OCI-LY7 (cell line): ENCODE results near the gene RFT1. TPM values are rescaled to one million over a fixed set of nuclear protein-coding genes. Genes with fewer than 3 reads are reported as not detected.

ENCODE experiments used
- BruUV-seq: library from RNA; stranded (reverse); fragments of 400-500 nt; replicated peaks from 2 replicates; lab custom pipeline; 2021; lab: Mats Ljungman, UMichigan
- CTCF ChIA-PET: fragments of 300-600 bp; sonication (Branson Sonifier 250); formaldehyde crosslinking; loops from one replicate; lab custom pipeline; 2022; ENCODE audit warnings: antibody characterized with exemption; ENCODE audit not compliant: unreplicated experiment; lab: Charles Lee
- POLR2A ChIA-PET: fragments of 300-600 bp; sonication (Branson Sonifier 250); formaldehyde crosslinking; loops from one replicate; lab custom pipeline; 2022; ENCODE audit warnings: antibody characterized with exemption; lab: Charles Lee
- DNase-seq: peaks from one replicate; pipeline ENCODE4 v3.0.0-alpha.2; 2015; ENCODE audit warnings: low spot score
- H2AFZ ChIP-seq: fragments of 200-600 bp; sonication (generic), shearing (Covaris generic); 2 replicates; pipeline ENCODE4 v1.6.1; 2014; ENCODE audit warnings: mild to moderate bottlenecking, antibody characterized with exemption, low read length, moderate library complexity
- H3K27ac ChIP-seq: fragments of 200-600 bp; sonication (generic); 2 replicates; pipeline ENCODE4 v1.5.1; 2014; ENCODE audit warnings: mixed run types, low read depth, mild to moderate bottlenecking, moderate library complexity, low read length, inconsistent platforms; ENCODE audit not compliant: poor library complexity, severe bottlenecking
- H3K36me3 ChIP-seq: fragments of 200-600 bp; sonication (generic); 2 replicates; pipeline ENCODE4 v1.6.1; 2014; ENCODE audit warnings: mild to moderate bottlenecking, antibody characterized with exemption, low read length, moderate library complexity, mixed read lengths; ENCODE audit not compliant: insufficient read depth
- H3K4me1 ChIP-seq: fragments of 200-600 bp; sonication (generic); 2 replicates; pipeline ENCODE4 v1.5.1; 2014; ENCODE audit warnings: mild to moderate bottlenecking, low read length; ENCODE audit not compliant: insufficient read depth, poor library complexity, severe bottlenecking
- H3K4me2 ChIP-seq: fragments of 200-600 bp; sonication (generic); 2 replicates; pipeline ENCODE4 v1.6.1; 2014; ENCODE audit warnings: mild to moderate bottlenecking, low read length
- H3K4me3 ChIP-seq: fragments of 200-600 bp; sonication (generic); 2 replicates; pipeline ENCODE4 v1.5.1; 2014; ENCODE audit warnings: mild to moderate bottlenecking, low read depth, low read length; ENCODE audit not compliant: poor library complexity, severe bottlenecking
- H3K79me2 ChIP-seq: fragments of 200-600 bp; sonication (generic); 2 replicates; pipeline ENCODE4 v1.6.1; 2016; ENCODE audit warnings: low read depth, mild to moderate bottlenecking, low read length, moderate library complexity, mixed read lengths; ENCODE audit not compliant: insufficient read depth
- H3K9me2 ChIP-seq: fragments of 200-600 bp; sonication (generic); 2 replicates; pipeline ENCODE4 v1.6.1; 2016; ENCODE audit warnings: mild to moderate bottlenecking, low read length, mixed read lengths; ENCODE audit not compliant: insufficient read depth
- H3K9me3 ChIP-seq: fragments of 200-600 bp; sonication (generic); 2 replicates; pipeline ENCODE4 v1.6.1; 2014; ENCODE audit warnings: mild to moderate bottlenecking, mixed run types, low read length, mixed read lengths
- H4K20me1 ChIP-seq: fragments of 200-600 bp; sonication (generic); 2 replicates; pipeline ENCODE4 v1.6.1; 2014; ENCODE audit warnings: mild to moderate bottlenecking, antibody characterized with exemption, low read length, moderate library complexity, mixed read lengths; ENCODE audit not compliant: insufficient read depth
- EZH2phosphoT487 ChIP-seq: fragments of 200-600 bp; sonication (generic); IDR thresholded peaks from 2 replicates; pipeline ENCODE4 v1.6.1; 2018; ENCODE audit warnings: low read depth, borderline replicate concordance, mild to moderate bottlenecking, mixed run types, antibody characterized with exemption, low read length, moderate library complexity, mixed read lengths
- intact Hi-C: fragments of 100-400 bp; cut with micrococcal nuclease; formaldehyde crosslinking; loops from one replicate; pipeline ENCODE4 v1.10.0; 2022; ENCODE audit not compliant: unreplicated experiment
- total RNA-seq, 2 experiments: library from RNA; depleted of rRNA in 1 of 2; stranded (reverse); fragments of >200 nt in 1 of 2; shearing (Covaris generic) in 1 of 2; gene quantifications; 2 replicates each; pipeline ENCODE4 v1.2.3, GENCODE V29; 2014 to 2022
- TF ChIP-seq, protein P1 (sequence below): fragments of 200-600 bp; sonication (generic); conservative IDR thresholded peaks from 2 replicates; pipeline ENCODE4 v1.5.1; 2014; ENCODE audit warnings: mild to moderate bottlenecking, antibody characterized with exemption, low read length, moderate library complexity, mixed read lengths

RFT1 gene
- total RNA-seq, 2 experiments from 2014 or later: 9.9 to 34.7 TPM

DNA sequence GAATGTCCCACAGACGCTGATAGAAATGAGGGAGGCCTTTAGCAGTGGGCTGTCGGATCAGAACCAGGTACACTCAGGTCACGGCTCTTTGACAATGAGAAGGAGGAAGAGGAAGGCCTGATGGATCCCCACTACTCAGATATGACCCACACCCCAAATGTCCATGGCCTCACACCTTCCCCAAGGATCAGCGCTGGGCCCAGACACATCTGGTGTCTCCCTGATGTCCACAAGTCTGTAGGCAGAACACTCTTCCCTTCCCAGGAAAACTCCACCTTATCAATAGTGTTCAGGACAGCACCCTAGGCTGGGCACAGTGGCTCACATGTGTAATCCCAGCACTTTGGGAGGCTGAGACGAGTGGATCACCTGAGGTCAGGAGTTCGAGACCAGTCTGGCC, 51.1 kb downstream of the RFT1 start:
- no peak for TF ChIP-seq EZH2phosphoT487
- TF ChIP-seq, protein P1, sequence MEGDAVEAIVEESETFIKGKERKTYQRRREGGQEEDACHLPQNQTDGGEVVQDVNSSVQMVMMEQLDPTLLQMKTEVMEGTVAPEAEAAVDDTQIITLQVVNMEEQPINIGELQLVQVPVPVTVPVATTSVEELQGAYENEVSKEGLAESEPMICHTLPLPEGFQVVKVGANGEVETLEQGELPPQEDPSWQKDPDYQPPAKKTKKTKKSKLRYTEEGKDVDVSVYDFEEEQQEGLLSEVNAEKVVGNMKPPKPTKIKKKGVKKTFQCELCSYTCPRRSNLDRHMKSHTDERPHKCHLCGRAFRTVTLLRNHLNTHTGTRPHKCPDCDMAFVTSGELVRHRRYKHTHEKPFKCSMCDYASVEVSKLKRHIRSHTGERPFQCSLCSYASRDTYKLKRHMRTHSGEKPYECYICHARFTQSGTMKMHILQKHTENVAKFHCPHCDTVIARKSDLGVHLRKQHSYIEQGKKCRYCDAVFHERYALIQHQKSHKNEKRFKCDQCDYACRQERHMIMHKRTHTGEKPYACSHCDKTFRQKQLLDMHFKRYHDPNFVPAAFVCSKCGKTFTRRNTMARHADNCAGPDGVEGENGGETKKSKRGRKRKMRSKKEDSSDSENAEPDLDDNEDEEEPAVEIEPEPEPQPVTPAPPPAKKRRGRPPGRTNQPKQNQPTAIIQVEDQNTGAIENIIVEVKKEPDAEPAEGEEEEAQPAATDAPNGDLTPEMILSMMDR: no peak
- H3K9me2 ChIP-seq: no peaks in the 10 kb centered on the region
- no peaks in the 10 kb centered on the region for H3K4me1 ChIP-seq
- H3K9me3 ChIP-seq: no peaks in the 10 kb centered on the region
- intact Hi-C loops: no loop called here
- ChIA-PET CTCF (no interaction called here), POLR2A (no interaction called here)
- H3K79me2 ChIP-seq: no peaks in the 10 kb centered on the region
- no peak for DNase-seq
- H4K20me1 ChIP-seq: no peaks in the 10 kb centered on the region
- no TSS peak for BruUV-seq
- no peaks in the 10 kb centered on the region for H3K36me3 ChIP-seq
- no peak overlapping the region for H3K27ac ChIP-seq
- H2AFZ ChIP-seq: no peak overlapping the region
- H3K4me3 ChIP-seq: no peak overlapping the region
- no peak overlapping the region for H3K4me2 ChIP-seq

DNA sequence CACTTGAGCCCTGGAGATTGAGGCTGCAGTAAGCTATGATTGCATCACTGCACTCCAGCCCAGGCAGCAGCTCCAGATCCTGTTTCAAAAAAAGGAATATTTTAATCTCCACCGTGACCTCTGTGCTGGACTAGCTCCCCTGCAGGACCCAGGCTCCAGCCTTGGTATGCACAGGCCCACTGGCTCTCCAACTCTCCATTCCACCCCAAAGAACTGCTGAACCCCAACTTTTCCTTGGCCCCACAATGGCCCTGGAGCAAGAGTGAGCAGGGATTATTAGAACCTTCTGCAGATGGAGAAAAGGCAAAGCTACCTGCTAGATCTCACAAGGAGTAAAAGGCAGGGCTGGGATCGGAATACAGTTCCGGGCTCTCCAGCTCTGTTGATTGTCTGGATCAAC, 51.6 kb downstream of the RFT1 start:
- H3K79me2 ChIP-seq: no peaks in the 10 kb centered on the region
- no peaks in the 10 kb centered on the region for H4K20me1 ChIP-seq
- H3K4me3 ChIP-seq: no peak overlapping the region
- POLR2A ChIA-PET: no interaction called here
- no TSS peak for BruUV-seq
- no peak overlapping the region for H3K27ac ChIP-seq
- no peaks in the 10 kb centered on the region for H3K9me3 ChIP-seq
- no peak for DNase-seq
- TF ChIP-seq EZH2phosphoT487: no peak
- H3K36me3 ChIP-seq: no peaks in the 10 kb centered on the region
- H3K4me2 ChIP-seq: no peak overlapping the region
- intact Hi-C loops: no loop called here
- no peak overlapping the region for H2AFZ ChIP-seq
- CTCF ChIA-PET: no interaction called here
- H3K4me1 ChIP-seq: peaks cover under 1% of the 10 kb centered on the region
- H3K9me2 ChIP-seq: no peaks in the 10 kb centered on the region

DNA sequence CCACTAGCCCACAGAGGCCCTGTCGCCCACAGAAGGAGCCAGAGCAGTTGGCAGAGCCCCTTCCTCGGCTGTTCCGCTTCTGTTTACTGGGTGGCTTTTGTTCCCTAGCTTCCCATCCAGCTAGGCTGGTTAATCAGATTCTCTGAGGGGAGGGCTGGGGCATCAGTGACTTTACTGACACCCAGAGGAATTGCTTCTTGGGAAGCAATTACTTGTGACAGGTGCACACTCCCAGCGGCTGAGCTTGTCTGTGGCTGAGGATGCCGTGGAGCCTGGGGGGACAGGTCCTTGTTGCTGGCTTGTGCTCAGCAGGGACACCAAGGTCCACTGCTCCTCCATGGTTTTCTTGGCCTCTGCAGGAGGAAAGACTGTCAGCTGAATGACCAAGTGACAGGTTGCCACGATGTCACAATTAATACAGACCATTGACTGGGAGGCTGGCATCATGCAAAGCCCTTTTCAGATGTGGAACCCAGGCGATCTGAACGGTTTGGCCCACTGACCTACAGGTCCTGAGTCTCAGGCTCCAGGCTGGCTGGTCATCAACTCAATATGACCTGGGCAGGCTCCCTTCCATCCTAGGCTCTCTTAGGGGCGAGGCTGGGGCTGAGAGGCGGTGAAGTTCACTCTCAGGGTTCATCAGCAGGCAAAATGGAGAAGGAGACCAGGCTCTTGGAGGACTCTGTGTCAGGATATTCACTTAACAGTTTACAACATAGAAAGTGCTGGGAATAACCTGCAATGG, 52.6 kb downstream of the RFT1 start:
- no TSS peak for BruUV-seq
- no peak for TF ChIP-seq EZH2phosphoT487
- TF ChIP-seq, protein P1: no peak

More for the DNA sequence above, 52.6 kb downstream of the RFT1 start:
- Histone ChIP-seq H3K4me2 (no peak overlapping the region), H3K36me3 (no peaks in the 10 kb centered on the region), H3K4me1 (peaks cover 10% of the 10 kb centered on the region), H3K9me2 (no peaks in the 10 kb centered on the region), H2AFZ (no peak overlapping the region), H3K9me3 (no peaks in the 10 kb centered on the region), H4K20me1 (no peaks in the 10 kb centered on the region), H3K27ac (no peak overlapping the region), H3K4me3 (no peak overlapping the region), H3K79me2 (no peaks in the 10 kb centered on the region)
- ChIA-PET POLR2A (no interaction called here), CTCF (no interaction called here)
- no peak for DNase-seq
- intact Hi-C loops: no loop called here
